Activated T-helper 1 cell treated with anti-CD3 and anti-CD28 coated beads, Interleukin-12 subunit alpha, Interleukin-12 subunit beta, Interleukin-2, Interleukin-4 antibody, amounts not matched to agents 30 ng/mL and 10 ng/mL and 1 ng/mL, durations not matched to agents 14 hours and 24 hours and 36 hours (primary cell): ENCODE data around the gene MICU2. TPM values are rescaled to one million over a fixed set of nuclear protein-coding genes. Genes with fewer than 3 reads are reported as not detected.

ENCODE experiments used
- DNase-seq: peaks from one replicate; pipeline ENCODE4 v3.0.0; 2021; ENCODE audit warnings: low spot score
- H3K27ac Mint-ChIP-seq: one replicate; pipeline ENCODE4 v1.8.0; 2021; ENCODE audit warnings: mild to moderate bottlenecking, mixed read lengths
- H3K27me3 Mint-ChIP-seq: one replicate; pipeline ENCODE4 v1.8.0; 2022; ENCODE audit warnings: mild to moderate bottlenecking, moderate library complexity, mixed read lengths; ENCODE audit not compliant: insufficient read depth
- H3K36me3 Mint-ChIP-seq: one replicate; pipeline ENCODE4 v1.8.0; 2021; ENCODE audit warnings: low read depth, mixed read lengths
- H3K4me1 Mint-ChIP-seq: one replicate; pipeline ENCODE4 v1.8.0; 2021; ENCODE audit warnings: low read depth, mixed read lengths
- H3K4me3 Mint-ChIP-seq: one replicate; pipeline ENCODE4 v1.8.0; 2021; ENCODE audit warnings: mild to moderate bottlenecking, moderate library complexity, mixed read lengths
- H3K9me3 Mint-ChIP-seq: one replicate; pipeline ENCODE4 v1.8.0; 2021; ENCODE audit warnings: mixed read lengths
- intact Hi-C: fragments of 100-400 bp; cut with micrococcal nuclease; formaldehyde crosslinking; loops from one replicate; pipeline ENCODE4 v1.15.1; 2024
- total RNA-seq: library from RNA; stranded (reverse); gene quantifications from 2 replicates; pipeline ENCODE4 v1.2.3, GENCODE V29; 2022

Gene MICU2
- 32.5 and 33.8 TPM in 2 replicates for total RNA-seq

GRCh38 chr13:21603531-21604448, at the start of gene MICU2:
Gene MICU2 (minus strand): TSS chr13:21604170. CDS start chr13:21604148, 22 bp downstream.
- Mint-ChIP-seq H3K4me1 (peaks cover 24% of the 10 kb centered on the region), H3K9me3 (peaks cover 7% of the 10 kb centered on the region), H3K27ac (peak within 1 kb of the TSS; percentile 88), H3K4me3 (peak within 1 kb of the TSS; percentile 85), H3K36me3 (peaks cover 9% of the 10 kb centered on the region), H3K27me3 (peaks cover 24% of the 10 kb centered on the region)
- DNase-seq, result peak; percentile 94
- intact Hi-C loops, result loop anchor here (1.0 to 10.0 kb wide), 10 partner anchors 23 to 1974 kb away; partner anchors contain the start of genes EEF1AKMT1, FGF9, ZDHHC20 and ZMYM2

DNA sequence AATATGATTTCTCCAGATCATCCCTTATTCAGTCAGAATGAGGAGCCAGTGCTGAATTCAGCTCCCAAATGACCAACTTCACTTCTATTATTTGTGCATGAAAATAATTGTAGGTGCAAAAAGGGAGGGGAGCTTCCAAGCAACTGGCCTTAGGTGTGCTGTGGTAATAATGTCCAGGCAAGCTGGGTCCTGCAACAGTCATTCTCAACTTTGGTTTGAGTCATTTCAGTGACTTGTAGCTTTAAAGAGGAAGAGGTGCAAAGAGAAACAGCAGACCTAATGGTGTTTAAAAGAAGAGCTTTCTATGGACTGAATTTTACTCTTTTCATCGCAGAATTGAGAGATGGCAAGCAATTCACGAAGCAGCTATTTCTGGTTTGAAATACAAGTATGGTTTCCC, 37.7 kb upstream of the MICU2 start:
- no peak overlapping the region for H3K4me3 Mint-ChIP-seq
- intact Hi-C loops, result no loop called here
- peaks cover 6% of the 10 kb centered on the region for H3K27me3 Mint-ChIP-seq
- H3K36me3 Mint-ChIP-seq, result no peaks in the 10 kb centered on the region
- DNase-seq, result no peak
- H3K9me3 Mint-ChIP-seq, result no peaks in the 10 kb centered on the region
- no peak overlapping the region for H3K27ac Mint-ChIP-seq
- H3K4me1 Mint-ChIP-seq, result no peaks in the 10 kb centered on the region

DNA sequence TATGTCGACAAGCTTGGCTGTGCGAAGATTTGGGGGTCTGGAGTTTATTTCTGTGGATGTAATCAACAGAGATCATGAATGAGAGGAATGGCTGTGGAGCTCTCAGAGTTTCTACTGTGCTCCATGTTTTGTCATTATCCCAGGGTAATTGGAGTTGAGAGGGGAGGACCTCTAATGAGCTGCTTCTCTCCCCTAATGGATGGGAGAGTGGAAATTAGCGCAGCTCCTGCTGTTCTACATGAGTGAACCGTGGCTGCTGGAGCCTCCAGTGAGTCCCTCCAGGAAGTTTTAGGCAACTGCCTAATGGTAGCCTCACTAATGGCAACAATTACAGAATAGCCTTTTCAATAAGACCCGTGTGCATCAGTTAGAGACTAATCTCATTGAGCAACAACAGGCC, 35.6 kb upstream of the MICU2 start:
- no peak for DNase-seq
- H3K27me3 Mint-ChIP-seq, result peaks cover 7% of the 10 kb centered on the region
- H3K4me3 Mint-ChIP-seq, result no peak overlapping the region
- no peaks in the 10 kb centered on the region for H3K4me1 Mint-ChIP-seq
- intact Hi-C loops, result loop anchor here (2.0 to 10.0 kb wide), 3 partner anchors 31 to 1105 kb away; partner anchors contain the start of gene FGF9
- H3K36me3 Mint-ChIP-seq, result no peaks in the 10 kb centered on the region
- no peak overlapping the region for H3K27ac Mint-ChIP-seq
- H3K9me3 Mint-ChIP-seq, result no peaks in the 10 kb centered on the region

GRCh38 chr13:21638319-21639282, 34.6 kb upstream of the MICU2 start:
- Mint-ChIP-seq H3K9me3 (no peaks in the 10 kb centered on the region), H3K27me3 (peaks cover 7% of the 10 kb centered on the region)
- no peak for DNase-seq

GRCh38 chr13:21637296-21637695, 33.3 kb upstream of the MICU2 start:
- H3K27me3 Mint-ChIP-seq, result peaks cover 7% of the 10 kb centered on the region
- no peak overlapping the region for H3K27ac Mint-ChIP-seq
- no peaks in the 10 kb centered on the region for H3K4me1 Mint-ChIP-seq
- intact Hi-C loops, result loop anchor here (10.0 kb wide), 2 partner anchors 428 to 1108 kb away; no protein-coding TSS in a partner anchor
- H3K36me3 Mint-ChIP-seq, result no peaks in the 10 kb centered on the region
- DNase-seq, result no peak
- no peaks in the 10 kb centered on the region for H3K9me3 Mint-ChIP-seq
- no peak overlapping the region for H3K4me3 Mint-ChIP-seq

More at GRCh38 chr13:21638319-21639282, 34.6 kb upstream of the MICU2 start:
- intact Hi-C loops, result loop anchor here (1.0 to 10.0 kb wide), 4 partner anchors 32 to 1106 kb away; partner anchors contain the start of gene FGF9
- no peaks in the 10 kb centered on the region for H3K36me3 Mint-ChIP-seq
- H3K4me3 Mint-ChIP-seq, result no peak overlapping the region
- no peaks in the 10 kb centered on the region for H3K4me1 Mint-ChIP-seq
- no peak overlapping the region for H3K27ac Mint-ChIP-seq

DNA sequence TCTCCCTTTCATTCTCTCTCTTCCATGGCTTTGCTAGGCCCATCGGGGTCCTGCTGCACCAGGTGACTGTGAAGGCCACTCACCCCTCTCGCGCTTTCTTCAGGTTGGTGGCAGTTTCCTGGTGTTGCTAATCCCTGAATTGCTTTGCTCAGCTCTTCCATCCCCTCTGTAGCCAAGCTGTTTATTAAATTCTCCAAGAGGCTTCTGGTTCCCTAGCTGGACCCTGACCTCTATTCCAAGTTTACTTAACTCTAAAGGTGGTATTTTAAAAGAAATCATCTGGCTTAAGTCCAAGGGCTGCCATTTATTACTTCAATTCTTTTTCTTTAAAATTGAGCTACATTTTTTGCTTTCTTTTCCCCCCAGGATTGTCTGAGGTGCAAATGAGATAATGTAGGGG, 32.7 kb upstream of the MICU2 start:
- H3K9me3 Mint-ChIP-seq, result no peaks in the 10 kb centered on the region
- no peaks in the 10 kb centered on the region for H3K36me3 Mint-ChIP-seq
- intact Hi-C loops, result loop anchor here (10.0 kb wide), 2 partner anchors 428 to 1108 kb away; no protein-coding TSS in a partner anchor
- H3K4me1 Mint-ChIP-seq, result no peaks in the 10 kb centered on the region
- H3K27me3 Mint-ChIP-seq, result peaks cover 7% of the 10 kb centered on the region
- no peak overlapping the region for H3K27ac Mint-ChIP-seq
- no peak for DNase-seq
- no peak overlapping the region for H3K4me3 Mint-ChIP-seq

- H3K4me3 Mint-ChIP-seq, result no peak overlapping the region
- H3K36me3 Mint-ChIP-seq, result no peaks in the 10 kb centered on the region
- no peak for DNase-seq
- intact Hi-C loops, result loop anchor here (10.0 kb wide), 2 partner anchors 433 to 1113 kb away; no protein-coding TSS in a partner anchor
- no peak overlapping the region for H3K27ac Mint-ChIP-seq
- H3K27me3 Mint-ChIP-seq, result peaks cover 3% of the 10 kb centered on the region
- no peaks in the 10 kb centered on the region for H3K4me1 Mint-ChIP-seq
- H3K9me3 Mint-ChIP-seq, result no peaks in the 10 kb centered on the region
These were observed 28.2 kb upstream of the MICU2 start for GRCh38 chr13:21632196-21632595.

GRCh38 chr13:21625366-21625765, 21.4 kb upstream of the MICU2 start:
- Mint-ChIP-seq H3K36me3 (no peaks in the 10 kb centered on the region), H3K4me3 (no peak overlapping the region), H3K27ac (no peak overlapping the region), H3K27me3 (peaks cover 7% of the 10 kb centered on the region), H3K4me1 (no peaks in the 10 kb centered on the region), H3K9me3 (no peaks in the 10 kb centered on the region)
- DNase-seq, result no peak
- intact Hi-C loops, result no loop called here

DNA sequence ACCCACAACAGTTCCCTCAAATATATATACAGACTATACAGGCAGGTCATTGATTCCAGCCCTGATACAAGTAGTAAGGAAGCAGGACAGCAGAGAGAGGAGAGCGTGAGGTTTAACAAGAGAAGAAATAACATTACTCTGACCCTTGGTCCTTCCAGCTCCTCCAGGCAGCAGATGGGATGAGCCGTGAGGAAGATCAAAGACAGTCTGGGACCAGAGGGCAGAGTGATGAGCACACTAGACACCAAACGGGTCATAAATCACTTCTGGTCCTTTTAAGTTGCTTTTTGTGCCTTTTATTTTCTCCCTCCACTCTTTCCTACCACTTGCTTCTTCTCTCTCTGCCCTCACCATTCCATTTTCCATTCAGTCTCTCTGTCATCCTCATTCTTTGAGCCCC, 16.9 kb upstream of the MICU2 start:
- Mint-ChIP-seq H3K27ac (no peak overlapping the region), H3K4me3 (no peak overlapping the region), H3K4me1 (no peaks in the 10 kb centered on the region), H3K36me3 (no peaks in the 10 kb centered on the region), H3K27me3 (peaks cover 28% of the 10 kb centered on the region), H3K9me3 (no peaks in the 10 kb centered on the region)
- no peak for DNase-seq
- intact Hi-C loops, result no loop called here

DNA sequence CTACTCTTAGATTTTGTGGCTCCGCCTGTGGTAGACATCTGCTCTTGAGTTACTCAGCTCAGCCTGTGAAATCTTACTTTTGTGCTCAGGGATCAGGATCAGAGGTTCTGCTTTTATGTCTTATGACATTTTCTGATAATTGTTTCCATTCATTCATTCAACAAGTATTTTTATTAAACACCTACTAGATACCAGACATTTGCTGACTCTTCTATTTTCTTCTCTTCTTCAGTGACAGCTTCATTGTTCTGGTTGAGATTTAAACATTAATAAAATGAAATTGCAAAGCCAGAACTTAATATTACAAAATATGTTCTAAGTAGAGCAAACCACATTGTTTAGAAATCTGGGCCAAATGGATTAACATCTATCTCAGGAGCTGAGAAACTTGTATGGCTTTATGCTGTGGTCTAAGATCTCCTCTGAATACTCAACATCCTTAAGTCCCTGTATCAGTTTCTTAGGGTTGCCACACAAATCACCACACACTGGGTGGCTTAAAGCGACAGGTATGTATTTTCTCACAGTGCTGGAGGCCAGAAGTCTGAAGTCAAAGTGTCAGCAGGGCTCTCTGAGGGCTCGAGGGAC, 15.8 kb upstream of the MICU2 start:
- no peak for DNase-seq
- intact Hi-C loops, result no loop called here
- H3K27me3 Mint-ChIP-seq, result peaks cover 31% of the 10 kb centered on the region
- H3K27ac Mint-ChIP-seq, result no peak overlapping the region
- H3K9me3 Mint-ChIP-seq, result no peaks in the 10 kb centered on the region
- H3K4me3 Mint-ChIP-seq, result no peak overlapping the region
- H3K36me3 Mint-ChIP-seq, result no peaks in the 10 kb centered on the region
- no peaks in the 10 kb centered on the region for H3K4me1 Mint-ChIP-seq

DNA sequence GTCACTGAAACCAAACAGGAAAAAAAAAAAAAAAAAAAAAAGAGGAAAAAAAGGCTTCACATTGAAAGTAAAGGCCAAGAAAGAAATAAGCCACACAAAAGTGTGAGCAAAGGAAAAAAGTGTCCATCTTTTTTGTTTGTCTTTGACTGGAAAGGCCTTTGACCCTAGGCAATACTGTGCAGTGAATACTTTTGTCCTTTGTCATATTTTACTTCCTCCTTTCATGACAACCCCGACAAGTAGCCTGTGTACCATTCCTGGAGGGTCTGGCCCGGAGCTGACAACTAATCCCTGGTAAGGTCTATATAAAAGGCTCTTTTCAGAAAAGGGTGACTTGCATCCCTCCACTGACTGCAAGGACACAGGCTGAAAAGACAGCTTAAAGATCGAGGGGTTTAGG, 12.9 kb upstream of the MICU2 start:
- Mint-ChIP-seq H3K4me1 (no peaks in the 10 kb centered on the region), H3K27me3 (peaks cover 30% of the 10 kb centered on the region), H3K36me3 (no peaks in the 10 kb centered on the region), H3K4me3 (no peak overlapping the region), H3K9me3 (no peaks in the 10 kb centered on the region), H3K27ac (no peak overlapping the region)
- DNase-seq, result no peak
- intact Hi-C loops, result no loop called here

- no peak for DNase-seq
- H3K9me3 Mint-ChIP-seq, result no peaks in the 10 kb centered on the region
- no peaks in the 10 kb centered on the region for H3K4me1 Mint-ChIP-seq
- intact Hi-C loops, result no loop called here
- H3K27me3 Mint-ChIP-seq, result peaks cover 26% of the 10 kb centered on the region
- no peak overlapping the region for H3K4me3 Mint-ChIP-seq
- no peaks in the 10 kb centered on the region for H3K36me3 Mint-ChIP-seq
- H3K27ac Mint-ChIP-seq, result no peak overlapping the region
These were observed 12.4 kb upstream of the MICU2 start for GRCh38 chr13:21616205-21616866.
